HG02623 (cell line): Measurements from ENCODE around the gene G3BP1.
"Not testable (repeated sequence)": the region's sequence is repeated elsewhere in the genome, so short reads cannot be mapped to it uniquely, and the experiment has no call there.

Source experiments
- ATAC-seq: cut with Tn5 transposase; IDR thresholded peaks from one replicate; pipeline ENCODE4 v1.9.1; 2021; ENCODE audit warnings: moderate library complexity; ENCODE audit not compliant: unreplicated experiment

G3BP1 gene

GRCh38 chr5:151793358-151793757 is 21.6 kb downstream of the G3BP1 start:
- no peak for ATAC-seq

- ATAC-seq: no peak
Observed at GRCh38 chr5:151795426-151795825, 23.7 kb downstream of the G3BP1 start.

- ATAC-seq: no peak
Observed at GRCh38 chr5:151798674-151799073, 26.9 kb downstream of the G3BP1 start.

GRCh38 chr5:151799407-151799806 is 27.7 kb downstream of the G3BP1 start:
- no peak for ATAC-seq

GRCh38 chr5:151800532-151800931 is 28.8 kb downstream of the G3BP1 start:
- ATAC-seq: no peak

- ATAC-seq: no peak
Observed at GRCh38 chr5:151805414-151806223, 33.9 kb downstream of the G3BP1 start.

- ATAC-seq: no peak
Observed at GRCh38 chr5:151808451-151809169, 36.9 kb downstream of the G3BP1 start.

- no peak for ATAC-seq
Observed at GRCh38 chr5:151810449-151810848, 38.7 kb downstream of the G3BP1 start.

- no peak for ATAC-seq
Observed at GRCh38 chr5:151810897-151811296, 39.1 kb downstream of the G3BP1 start.

GRCh38 chr5:151811593-151812321 is 40.0 kb downstream of the G3BP1 start:
- no peak for ATAC-seq

- no peak for ATAC-seq
Observed at GRCh38 chr5:151812757-151813309, 41.1 kb downstream of the G3BP1 start.

- no peak for ATAC-seq
Observed at GRCh38 chr5:151815051-151815450, 43.3 kb downstream of the G3BP1 start.

- no peak for ATAC-seq
Observed at GRCh38 chr5:151819830-151820229, 48.1 kb downstream of the G3BP1 start.

- ATAC-seq: no peak
Observed at GRCh38 chr5:151820271-151820670, 48.5 kb downstream of the G3BP1 start.

- ATAC-seq: no peak
Observed at GRCh38 chr5:151820903-151821302, 49.1 kb downstream of the G3BP1 start.

GRCh38 chr5:151822141-151822540 is 50.4 kb downstream of the G3BP1 start:
- ATAC-seq: no peak

GRCh38 chr5:151825445-151825844 is 53.7 kb downstream of the G3BP1 start:
- peak; percentile 72 for ATAC-seq

GRCh38 chr5:151829370-151829769 is 57.6 kb downstream of the G3BP1 start:
- ATAC-seq: no peak

GRCh38 chr5:151832843-151833242 is 61.1 kb downstream of the G3BP1 start:
- not testable (repeated sequence) for ATAC-seq

GRCh38 chr5:151846765-151847164 is 75.0 kb downstream of the G3BP1 start:
- no peak for ATAC-seq

- no peak for ATAC-seq
Observed at GRCh38 chr5:151847871-151848270, 76.1 kb downstream of the G3BP1 start.
